HG03097 (cell line): ENCODE data around the gene CAPZB.

Experiments used
- ATAC-seq: cut with Tn5 transposase; IDR thresholded peaks from one replicate; pipeline ENCODE4 v1.9.1; 2021; ENCODE audit not compliant: unreplicated experiment, low FRiP score

Gene CAPZB

DNA sequence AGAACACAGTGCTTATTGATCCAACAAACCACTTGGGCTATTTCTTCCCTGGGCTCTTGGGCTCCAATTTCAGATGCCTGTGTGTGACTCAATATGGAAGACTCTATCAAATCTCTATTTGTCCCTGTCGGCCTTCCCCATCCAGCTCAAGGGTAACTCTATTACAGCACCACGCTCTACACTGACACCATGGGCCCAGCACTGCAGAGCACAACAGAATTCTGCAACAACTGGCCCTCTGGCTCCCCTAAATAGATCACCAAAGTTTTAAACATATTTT is 51.7 kb downstream of the CAPZB start:
- no peak for ATAC-seq

DNA sequence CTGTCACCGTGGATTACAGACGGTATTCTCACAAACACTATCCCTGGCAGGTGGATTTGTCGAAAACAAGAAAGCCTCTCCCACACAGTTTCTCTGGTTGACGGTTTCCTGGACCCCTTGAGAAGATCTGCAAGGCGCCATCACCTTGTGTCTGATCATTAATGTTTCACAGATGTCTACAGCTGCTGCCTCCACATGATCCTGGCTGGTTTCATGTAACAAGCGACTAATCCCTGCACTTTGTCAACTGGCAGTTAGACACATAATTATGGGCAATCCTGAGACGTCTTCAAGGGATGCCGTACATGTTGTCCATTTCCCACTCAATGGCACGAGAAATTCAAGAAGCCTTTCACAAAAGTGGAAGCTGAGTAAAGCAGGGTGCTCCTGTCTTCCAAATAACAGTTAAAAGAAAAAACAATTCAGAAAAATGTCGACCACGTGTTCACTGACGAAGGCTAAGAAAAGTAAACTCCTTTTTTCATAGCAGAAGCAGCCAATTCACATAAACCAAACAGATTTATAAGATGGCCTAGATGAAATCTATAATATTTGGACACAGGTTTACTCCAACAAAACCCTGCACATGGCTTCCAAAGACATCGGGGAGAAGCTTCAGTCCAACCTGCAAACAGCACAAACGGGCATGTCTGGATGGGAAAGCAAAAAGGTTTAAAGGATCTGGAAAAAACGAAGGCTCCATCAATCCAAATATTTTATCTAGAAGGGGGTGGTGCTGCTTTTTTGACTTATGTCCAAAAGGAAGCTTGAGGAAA is 52.2 kb downstream of the CAPZB start:
- ATAC-seq: no peak

DNA sequence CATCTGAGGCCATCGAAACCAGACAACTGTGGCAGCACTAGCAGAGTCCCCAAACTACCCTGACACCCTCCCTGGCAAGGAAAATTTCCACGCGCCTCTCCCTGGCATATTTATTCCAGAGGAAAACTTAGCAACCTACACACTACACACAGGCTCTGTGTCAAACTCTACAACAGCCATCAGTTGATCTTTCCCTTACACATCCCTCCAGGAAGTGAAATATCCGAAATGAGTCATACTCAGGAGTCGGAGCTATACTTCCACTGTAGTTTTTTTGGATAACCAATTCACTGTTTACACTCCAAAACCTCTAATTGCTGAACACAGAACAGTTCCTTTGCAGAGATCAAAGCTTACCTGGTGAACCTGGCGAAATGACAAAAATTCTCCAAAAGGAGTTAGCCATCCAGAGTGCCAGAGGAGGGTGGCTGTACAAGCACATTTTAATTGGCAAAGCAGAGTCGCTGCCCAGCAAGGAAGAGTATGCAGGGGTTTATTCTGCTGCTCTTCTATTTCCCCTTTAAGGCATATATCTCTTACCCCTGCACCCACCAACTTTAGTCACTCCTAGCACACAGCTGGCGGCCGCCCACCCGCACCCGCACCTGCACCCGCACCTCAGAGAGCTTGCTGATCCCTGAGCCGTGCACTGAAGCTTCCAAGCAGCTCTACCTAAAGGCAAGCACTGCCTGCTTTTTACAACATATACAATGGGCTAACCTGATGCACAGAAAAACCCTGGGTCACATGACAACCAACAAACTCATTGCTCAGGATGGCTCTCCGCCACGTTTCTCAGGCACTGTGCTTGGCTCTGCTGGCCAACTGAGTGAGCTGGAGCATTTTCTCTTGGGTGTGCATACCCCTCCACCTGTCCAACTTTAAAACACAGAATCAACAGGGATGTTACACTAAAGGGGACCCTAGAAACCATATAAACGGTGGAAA is 54.9 kb downstream of the CAPZB start:
- ATAC-seq: no peak

- no peak for ATAC-seq
Measured at GRCh38 chr1:19429611-19430010, 55.7 kb downstream of the CAPZB start.

- ATAC-seq: no peak
Measured at GRCh38 chr1:19427087-19427781, 58.1 kb downstream of the CAPZB start.

DNA sequence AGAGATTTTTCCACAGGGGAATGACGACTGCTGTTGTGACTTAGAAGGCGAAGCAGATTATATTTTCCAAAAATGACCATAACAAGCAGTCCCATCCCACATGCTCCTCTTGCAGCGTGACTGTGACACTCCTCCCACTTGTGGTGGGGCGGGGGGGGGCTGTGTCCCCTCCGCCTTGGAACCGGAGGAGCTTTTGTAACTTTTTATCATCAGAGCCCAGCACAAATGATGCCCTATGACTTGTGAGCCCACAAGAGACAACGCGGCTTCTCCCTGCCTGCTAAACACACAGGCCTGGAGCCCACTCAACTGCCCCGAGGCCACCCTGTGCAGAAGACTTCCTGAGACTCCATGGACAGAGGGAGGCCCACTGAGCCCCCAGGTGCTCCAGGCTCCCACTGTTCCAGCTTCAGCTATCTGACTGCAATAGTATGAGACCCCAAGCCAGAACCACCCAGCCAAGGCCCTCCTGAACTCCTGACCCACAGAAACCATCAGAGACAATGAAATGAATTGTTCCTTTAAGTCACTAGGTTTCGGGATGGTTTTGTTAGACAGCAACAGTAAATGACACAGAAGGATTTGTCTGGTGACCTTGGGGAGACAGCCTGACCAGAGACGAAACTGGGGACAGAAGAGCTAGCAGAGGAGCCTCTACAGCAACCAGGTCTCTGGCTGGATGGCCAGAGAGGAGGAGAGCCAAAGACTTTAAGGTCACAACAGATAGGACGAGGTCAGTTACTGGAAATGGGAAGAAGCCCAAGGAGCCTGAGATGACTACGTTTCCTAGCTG is 58.8 kb downstream of the CAPZB start:
- ATAC-seq: no peak

- no peak for ATAC-seq
Measured at GRCh38 chr1:19425646-19426239, 59.6 kb downstream of the CAPZB start.

- no peak for ATAC-seq
Measured at GRCh38 chr1:19424651-19425570, 60.4 kb downstream of the CAPZB start.

- ATAC-seq: no peak
Measured at GRCh38 chr1:19423130-19423529, 62.2 kb downstream of the CAPZB start.

- no peak for ATAC-seq
Measured at GRCh38 chr1:19421365-19421764, 64.0 kb downstream of the CAPZB start.

- ATAC-seq: no peak
Measured at GRCh38 chr1:19420606-19421005, 64.7 kb downstream of the CAPZB start.

DNA sequence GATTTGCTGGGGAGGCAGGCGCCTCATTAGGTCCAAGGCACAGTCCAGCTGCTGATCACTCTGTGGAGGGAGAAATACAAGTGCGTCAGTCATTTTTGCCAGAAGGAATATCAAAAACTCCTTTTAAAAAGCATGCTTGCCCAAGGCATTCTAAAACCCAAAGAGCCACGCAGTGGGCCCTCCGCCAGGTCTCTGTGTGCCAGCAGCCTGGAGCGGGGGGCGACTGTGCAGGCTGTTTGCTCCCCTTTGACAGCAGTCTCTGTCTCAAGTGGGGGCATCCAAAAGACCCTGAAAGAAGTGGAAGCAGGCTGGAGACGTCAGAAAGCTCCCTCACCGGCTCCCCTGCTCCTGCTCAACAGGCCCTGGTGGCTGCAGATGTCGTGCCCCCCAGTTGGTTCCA is 65.6 kb downstream of the CAPZB start:
- no peak for ATAC-seq

DNA sequence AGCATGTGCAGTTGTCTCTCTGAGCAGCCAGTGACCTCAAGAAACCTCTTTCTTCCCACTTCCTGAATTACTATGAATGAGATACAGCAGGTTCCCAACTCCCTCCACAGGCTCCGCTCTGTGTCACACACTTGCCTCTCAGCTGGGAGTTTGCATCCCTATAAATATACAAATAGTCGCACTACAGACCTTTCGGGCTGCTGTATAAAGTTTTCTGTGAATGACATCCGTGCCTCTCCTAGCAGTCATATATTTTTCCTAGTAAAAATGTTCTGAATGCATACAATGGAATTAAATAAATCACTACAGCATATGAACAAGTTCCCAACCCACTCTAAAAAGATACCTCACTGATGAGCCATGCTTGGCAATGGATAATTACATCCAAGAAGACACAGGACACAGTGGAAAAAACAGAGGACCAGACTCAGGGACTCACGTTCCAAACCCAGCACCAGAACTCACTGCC is 66.8 kb downstream of the CAPZB start:
- ATAC-seq: no peak

DNA sequence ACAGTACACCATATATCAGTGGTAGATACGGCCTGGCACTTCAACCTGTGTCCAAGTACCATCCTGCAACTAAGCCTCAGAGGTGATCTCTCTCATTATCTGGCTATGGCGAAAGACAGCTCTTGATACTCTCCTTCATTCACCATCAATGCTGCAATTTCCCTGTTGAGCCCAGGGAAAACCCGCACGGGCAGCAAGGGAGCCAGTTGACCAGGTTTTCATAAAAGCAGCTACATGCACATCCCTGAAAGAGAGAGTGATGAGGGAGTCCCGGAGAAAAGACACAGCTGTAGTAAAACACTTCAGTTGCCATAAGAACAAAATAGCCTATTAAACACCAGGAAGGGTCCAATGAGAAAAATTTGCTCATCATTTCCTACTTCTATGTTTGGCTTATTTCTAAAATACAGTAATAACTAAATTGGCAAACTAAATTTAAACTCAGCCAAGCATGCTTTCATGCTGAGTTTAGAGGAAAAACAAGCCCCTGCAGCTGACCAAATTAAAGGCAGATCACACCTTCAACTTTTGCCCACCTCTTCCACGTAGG is 68.3 kb downstream of the CAPZB start:
- ATAC-seq: no peak

- ATAC-seq: no peak
Measured at GRCh38 chr1:19416145-19416544, 69.2 kb downstream of the CAPZB start.

GRCh38 chr1:19414515-19415121 is 70.7 kb downstream of the CAPZB start:
- ATAC-seq: no peak

DNA sequence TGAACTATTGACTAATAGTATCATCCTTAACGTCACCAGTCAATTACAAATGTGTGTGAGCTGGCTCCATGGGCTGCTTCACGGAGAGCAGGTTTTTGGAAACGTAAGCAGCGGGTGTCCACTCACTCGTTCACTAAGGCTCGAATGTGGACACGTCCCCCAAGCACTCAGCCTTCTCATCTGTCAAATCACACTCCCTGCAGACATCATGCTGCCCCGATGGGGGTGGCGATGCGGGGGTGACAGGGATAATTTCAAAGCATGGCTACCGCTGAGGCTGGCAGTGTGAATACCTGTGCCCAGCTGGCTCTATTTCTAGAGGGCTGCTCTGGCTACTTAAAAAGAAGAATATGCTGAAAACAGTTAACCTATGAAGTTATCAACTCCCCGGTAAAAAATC is 71.3 kb downstream of the CAPZB start:
- no peak for ATAC-seq

- ATAC-seq: no peak
Measured at GRCh38 chr1:19412654-19413053, 72.7 kb downstream of the CAPZB start.
